ENCODE measurements around the gene FAM222A.

FAM222A gene

DNA sequence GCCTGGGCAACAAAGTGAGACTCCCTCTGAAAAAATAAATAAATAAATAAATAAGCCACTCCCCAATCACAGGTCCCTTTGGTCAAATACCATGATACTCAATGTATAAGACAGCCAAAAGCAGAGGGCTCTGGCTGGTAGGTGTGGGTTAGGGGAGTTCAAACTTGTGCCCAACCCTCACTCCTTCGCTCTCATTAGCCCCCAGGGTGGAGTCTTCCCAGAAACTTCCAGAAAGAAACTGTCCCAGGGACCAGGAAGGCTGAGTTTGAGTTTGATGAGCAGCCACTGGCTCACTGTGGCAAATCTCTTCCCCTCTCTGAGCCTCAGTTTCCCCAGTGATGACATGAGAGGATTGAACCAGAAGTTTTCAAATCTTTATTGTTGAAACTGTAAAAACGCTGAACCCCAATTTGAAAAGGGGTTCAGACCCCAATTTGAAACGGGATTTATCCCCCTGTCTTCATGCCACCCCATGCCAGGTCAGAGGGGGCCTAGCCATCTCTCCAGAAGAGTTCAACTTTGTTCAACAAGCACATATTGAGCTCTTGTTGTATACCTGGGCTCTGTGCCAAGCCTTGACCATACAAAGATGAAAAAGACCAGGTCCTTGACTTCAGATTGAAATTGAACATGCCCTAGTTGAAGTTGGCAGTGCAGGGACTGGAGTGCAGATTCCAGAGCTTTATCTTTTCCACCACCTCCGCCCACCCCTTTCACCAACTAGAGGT lies 9.1 kb upstream of the FAM222A start:
- H3K9me3 ChIP-seq = no peaks in the 10 kb centered on the region
- intact Hi-C loops (cut with DNase I; ENCODE audit: low total_unique reads) = loop anchor here (5.0 kb wide), 1 partner anchor 1753 kb away; no protein-coding TSS in a partner anchor
- H3K36me3 ChIP-seq = no peaks in the 10 kb centered on the region
- no peaks in the 10 kb centered on the region for H3K4me1 ChIP-seq
- no peak overlapping the region for H3K27ac ChIP-seq
- no peak overlapping the region for H3K4me3 ChIP-seq
- TF ChIP-seq, protein P1, sequence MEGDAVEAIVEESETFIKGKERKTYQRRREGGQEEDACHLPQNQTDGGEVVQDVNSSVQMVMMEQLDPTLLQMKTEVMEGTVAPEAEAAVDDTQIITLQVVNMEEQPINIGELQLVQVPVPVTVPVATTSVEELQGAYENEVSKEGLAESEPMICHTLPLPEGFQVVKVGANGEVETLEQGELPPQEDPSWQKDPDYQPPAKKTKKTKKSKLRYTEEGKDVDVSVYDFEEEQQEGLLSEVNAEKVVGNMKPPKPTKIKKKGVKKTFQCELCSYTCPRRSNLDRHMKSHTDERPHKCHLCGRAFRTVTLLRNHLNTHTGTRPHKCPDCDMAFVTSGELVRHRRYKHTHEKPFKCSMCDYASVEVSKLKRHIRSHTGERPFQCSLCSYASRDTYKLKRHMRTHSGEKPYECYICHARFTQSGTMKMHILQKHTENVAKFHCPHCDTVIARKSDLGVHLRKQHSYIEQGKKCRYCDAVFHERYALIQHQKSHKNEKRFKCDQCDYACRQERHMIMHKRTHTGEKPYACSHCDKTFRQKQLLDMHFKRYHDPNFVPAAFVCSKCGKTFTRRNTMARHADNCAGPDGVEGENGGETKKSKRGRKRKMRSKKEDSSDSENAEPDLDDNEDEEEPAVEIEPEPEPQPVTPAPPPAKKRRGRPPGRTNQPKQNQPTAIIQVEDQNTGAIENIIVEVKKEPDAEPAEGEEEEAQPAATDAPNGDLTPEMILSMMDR (IDR thresholded peaks at IDR 0.05) = no peak
- H3K27me3 ChIP-seq = peaks cover 0 to 55% of the 10 kb centered on the region in 2 donors
- DNase-seq = no peak

DNA sequence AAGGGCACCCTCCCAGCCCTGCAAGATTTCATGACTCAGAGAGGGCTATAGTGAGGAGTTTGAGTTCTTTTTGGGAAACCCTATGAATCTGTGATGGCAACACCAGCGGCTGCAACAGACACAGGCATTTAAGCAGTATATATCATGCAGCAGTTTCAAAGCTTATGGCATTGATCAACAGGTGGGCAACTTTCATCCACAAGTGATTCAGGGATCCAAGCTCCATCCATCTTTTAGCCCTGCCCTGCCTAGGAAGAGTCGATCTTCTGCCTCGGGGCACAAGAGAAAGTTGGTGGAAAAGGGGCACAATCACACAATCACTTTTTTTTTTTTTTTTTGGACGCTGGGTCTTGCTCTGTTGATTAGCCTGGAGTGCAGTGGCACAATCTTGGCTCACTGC lies 8.3 kb upstream of the FAM222A start:
- Histone ChIP-seq H3K9me3 (no peaks in the 10 kb centered on the region), H3K4me1 (no peaks in the 10 kb centered on the region), H3K27ac (no peak overlapping the region), H3K27me3 (peaks cover 0 to 60% of the 10 kb centered on the region in 2 donors), H3K36me3 (no peaks in the 10 kb centered on the region), H3K4me3 (no peak overlapping the region)
- intact Hi-C loops (cut with DNase I; ENCODE audit: low total_unique reads) = loop anchor here (5.0 kb wide), 1 partner anchor 1752 kb away; no protein-coding TSS in a partner anchor
- TF ChIP-seq, protein P1 (IDR thresholded peaks at IDR 0.05) = no peak
- no peak for DNase-seq

DNA sequence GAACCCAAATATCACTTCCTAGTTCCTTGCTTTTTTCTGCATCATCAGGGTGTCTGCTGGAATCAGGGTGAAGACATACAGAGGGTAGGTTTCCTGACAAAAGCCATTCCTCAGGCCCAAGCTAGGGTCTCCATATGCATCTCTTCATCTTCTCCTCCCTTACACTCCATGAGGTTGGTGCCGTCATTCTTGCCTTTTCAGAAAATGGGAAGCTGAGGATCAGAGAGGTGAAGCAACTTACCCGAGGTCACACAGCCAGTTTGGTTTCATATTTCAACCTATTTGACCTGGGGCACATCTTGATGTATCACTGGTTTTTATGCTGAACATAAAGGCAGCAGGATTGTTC lies 7.3 kb upstream of the FAM222A start:
- Histone ChIP-seq H3K36me3 (no peaks in the 10 kb centered on the region), H3K27ac (no peak overlapping the region), H3K9me3 (no peaks in the 10 kb centered on the region), H3K4me1 (no peaks in the 10 kb centered on the region), H3K27me3 (peaks cover 0 to 64% of the 10 kb centered on the region in 2 donors), H3K4me3 (no peak overlapping the region)
- no peak for DNase-seq
- intact Hi-C loops (cut with DNase I; ENCODE audit: low total_unique reads) = loop anchor here (5.0 kb wide), 1 partner anchor 1751 kb away; no protein-coding TSS in a partner anchor
- TF ChIP-seq, protein P1 (IDR thresholded peaks at IDR 0.05) = no peak

DNA sequence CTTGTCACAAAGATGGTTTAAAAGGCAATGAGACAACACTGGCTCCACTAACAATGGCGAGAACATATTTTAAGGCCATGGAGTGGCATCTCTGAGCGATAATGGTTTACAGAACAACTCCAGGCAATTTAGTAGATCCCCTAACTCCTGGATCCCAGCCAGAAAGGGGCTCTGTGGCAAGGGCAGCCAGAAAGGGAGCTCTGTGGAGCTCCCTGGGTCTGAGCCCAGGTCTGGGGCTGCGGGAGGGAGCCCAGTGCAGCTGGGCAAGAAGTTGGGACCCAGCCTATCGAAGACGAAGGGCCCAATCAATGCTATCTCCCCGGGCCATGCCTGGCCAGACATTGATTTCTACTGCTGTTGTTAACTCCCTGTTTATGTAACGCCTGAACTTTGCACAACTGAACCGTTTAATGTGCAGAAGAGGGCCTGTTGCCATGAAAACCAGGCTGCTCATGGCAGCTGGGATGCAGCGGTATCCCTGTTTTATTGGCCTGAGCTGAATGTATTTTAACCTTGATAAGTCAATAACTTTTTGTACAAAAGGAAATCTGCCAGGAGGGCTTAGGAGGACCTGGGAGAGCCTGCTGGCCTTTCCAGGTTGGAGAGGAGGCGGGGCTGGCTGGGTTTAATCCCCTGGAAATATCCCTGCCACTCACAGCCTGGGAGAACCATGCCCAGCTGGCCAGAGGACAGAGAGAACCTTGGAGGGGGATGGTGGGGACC lies 6.7 kb upstream of the FAM222A start:
- peaks cover under 1 to 69% of the 10 kb centered on the region in 2 donors for H3K27me3 ChIP-seq
- no peaks in the 10 kb centered on the region for H3K9me3 ChIP-seq
- DNase-seq = no peak
- H3K27ac ChIP-seq = no peak overlapping the region
- no peak overlapping the region for H3K4me3 ChIP-seq
- H3K36me3 ChIP-seq = no peaks in the 10 kb centered on the region
- TF ChIP-seq, protein P1 (IDR thresholded peaks at IDR 0.05) = no peak
- intact Hi-C loops (cut with DNase I; ENCODE audit: low total_unique reads) = loop anchor here (5.0 kb wide), 1 partner anchor 1750 kb away; no protein-coding TSS in a partner anchor
- peaks cover 0 to 1% (median 0%) of the 10 kb centered on the region in 4 donors for H3K4me1 ChIP-seq

DNA sequence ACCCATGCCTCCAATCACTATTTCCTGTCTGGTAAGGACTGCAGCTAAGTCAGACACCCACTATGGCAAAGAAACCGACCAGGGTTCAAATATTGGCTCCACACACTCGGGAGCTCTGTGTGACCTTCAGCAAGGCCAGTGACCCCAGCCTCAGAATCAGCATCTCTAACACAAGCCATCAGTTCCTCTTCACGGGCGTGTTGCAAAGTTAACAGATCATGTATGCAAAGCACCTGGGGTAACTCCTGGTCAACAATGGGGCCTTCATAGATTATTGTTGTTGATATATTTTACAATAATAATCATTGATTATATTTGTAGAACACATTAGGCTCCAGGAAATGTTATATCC lies 6.2 kb upstream of the FAM222A start:
- Histone ChIP-seq H3K27ac (no peak overlapping the region), H3K4me1 (peaks cover 0 to 7% (median 1%) of the 10 kb centered on the region in 4 donors), H3K27me3 (peaks cover 5 to 74% of the 10 kb centered on the region in 2 donors), H3K36me3 (no peaks in the 10 kb centered on the region), H3K9me3 (no peaks in the 10 kb centered on the region), H3K4me3 (no peak overlapping the region)
- TF ChIP-seq, protein P1 (IDR thresholded peaks at IDR 0.05) = no peak
- intact Hi-C loops (cut with DNase I; ENCODE audit: low total_unique reads) = loop anchor here (5.0 kb wide), 1 partner anchor 1750 kb away; no protein-coding TSS in a partner anchor
- no peak for DNase-seq
